HepG2 (cell line): ENCODE data around the gene MTPN. TPM values are rescaled to one million over a fixed set of nuclear protein-coding genes. Genes with fewer than 3 reads are reported as not detected.

Experiments
- ATAC-seq: fragments of 200-7000 bp; cut with Tn5 transposase; 3 replicates; pipeline ENCODE4 v1.9.1; 2020; ENCODE audit warnings: mild to moderate bottlenecking, moderate library complexity
- BruUV-seq: library from RNA; stranded (reverse); fragments of 400-500 nt; replicated peaks from 2 replicates; lab custom pipeline; 2021; lab: Mats Ljungman, UMichigan
- CTCF ChIA-PET: fragments of 300-600 bp; formaldehyde crosslinking; extraction: SDS; loops from one replicate; lab custom pipeline; 2021; ENCODE audit warnings: low total read pairs, inconsistent platforms, low intra/inter-chr PET ratio; lab: Yijun Ruan, JAX
- POLR2A ChIA-PET: fragments of 350-600 bp; sonication (Branson Sonifier 250); formaldehyde crosslinking; loops from one replicate; lab custom pipeline; 2020; ENCODE audit warnings: antibody characterized with exemption, inconsistent platforms; lab: Yijun Ruan, JAX
- DNase-seq: peaks from one replicate; pipeline ENCODE4 v3.0.0-alpha.2; 2015; ENCODE audit warnings: low spot score
- FAIRE-seq: peaks from 3 replicates; lab custom pipeline; 2011; peaks lifted over from hg19 to GRCh38; lab: Jason Lieb, UNC
- H2AFZ ChIP-seq: one replicate; pipeline ENCODE4 v1.6.1; 2011; ENCODE audit warnings: low read length, inconsistent platforms
- H3K27ac ChIP-seq: fragments of 300-600 bp; 3 replicates; pipeline ENCODE4 v1.8.0; 2011; ENCODE audit warnings: mixed run types, mild to moderate bottlenecking, mixed read lengths, low read length, inconsistent platforms; ENCODE audit not compliant: insufficient read depth; ENCODE audit errors: extremely low read length
- H3K27me3 ChIP-seq, 2 experiments: fragments of 200-600 bp in 1 of 2; 2 replicates in 1 of 2; 3 replicates in 1 of 2; pipeline versions ENCODE4 v1.6.0 to v1.8.0; 2011; ENCODE audit warnings: low read length in 2 of 2, mild to moderate bottlenecking in 2 of 2, moderate library complexity in 2 of 2, inconsistent platforms in 1 of 2; ENCODE audit not compliant: insufficient read depth in 2 of 2, control insufficient read depth in 1 of 2
- H3K36me3 ChIP-seq, 2 experiments: fragments of 200-600 bp in 1 of 2; replicated peaks in 1 of 2; 2 replicates in 1 of 2; 3 replicates in 1 of 2; pipeline versions ENCODE4 v1.5.1 to v1.8.0; 2011; ENCODE audit warnings: low read length in 2 of 2, inconsistent platforms in 1 of 2; ENCODE audit not compliant: insufficient read depth in 2 of 2, control insufficient read depth in 1 of 2
- H3K4me1 ChIP-seq: 2 replicates; pipeline ENCODE4 v1.5.1; 2012; ENCODE audit warnings: low read length, inconsistent platforms; ENCODE audit not compliant: insufficient read depth
- H3K4me2 ChIP-seq: 2 replicates; pipeline ENCODE4 v1.6.0; 2011; ENCODE audit warnings: low read depth, low read length, inconsistent platforms
- H3K4me3 ChIP-seq, 3 experiments: fragments of 200-600 bp in 1 of 3; sonication (generic), shearing (Covaris generic) in 1 of 3; replicated peaks in 1 of 3; 2 replicates each; pipeline ENCODE4 v1.5.1; 2011 to 2016; ENCODE audit warnings: low read length in 3 of 3, inconsistent platforms in 2 of 3, low read depth in 2 of 3, mild to moderate bottlenecking in 2 of 3, control low read depth in 1 of 3, mixed read lengths in 1 of 3; ENCODE audit not compliant: insufficient read depth in 1 of 3
- H3K79me2 ChIP-seq: one replicate; pipeline ENCODE4 v1.6.1; 2011; ENCODE audit warnings: low read length, inconsistent platforms; ENCODE audit not compliant: insufficient read depth
- H3K9ac ChIP-seq: 2 replicates; pipeline ENCODE4 v1.6.0; 2011; ENCODE audit warnings: mild to moderate bottlenecking, low read depth, low read length, inconsistent platforms; ENCODE audit not compliant: insufficient read depth
- H3K9me3 ChIP-seq: 2 replicates; pipeline ENCODE4 v1.5.1; 2012; ENCODE audit warnings: mild to moderate bottlenecking, low read length
- H4K20me1 ChIP-seq: 2 replicates; pipeline ENCODE4 v1.6.0; 2011; ENCODE audit warnings: inconsistent platforms, mild to moderate bottlenecking, low read length, moderate library complexity; ENCODE audit not compliant: insufficient read depth
- HNRNPLL ChIP-seq: fragments of 200-400 bp; formaldehyde crosslinking; IDR thresholded peaks from 2 replicates; pipeline ENCODE4 v1.6.1; 2017; ENCODE audit warnings: mild to moderate bottlenecking, low read depth, low read length; ENCODE audit not compliant: poor library complexity, severe bottlenecking
- U2AF1 ChIP-seq: fragments of 200-400 bp; formaldehyde crosslinking; optimal IDR thresholded peaks from 2 replicates; pipeline ENCODE3; 2017; ENCODE audit warnings: mild to moderate bottlenecking, low read depth, low read length
- ZNF235 ChIP-seq: sonication (generic); formaldehyde crosslinking; IDR thresholded peaks from 2 replicates; pipeline ENCODE4 v1.8.1; 2023; ENCODE audit warnings: mild to moderate bottlenecking, missing genetic modification reagents, borderline replicate concordance
- ZNF350 ChIP-seq: sonication (generic); formaldehyde crosslinking; IDR thresholded peaks from 2 replicates; pipeline ENCODE4 v1.4.0; 2020; ENCODE audit warnings: mild to moderate bottlenecking, low read depth, missing genetic modification reagents, borderline replicate concordance
- ZNF383 ChIP-seq: sonication (generic); formaldehyde crosslinking; IDR thresholded peaks from 2 replicates; pipeline ENCODE4 v1.4.0; 2020; ENCODE audit warnings: missing genetic modification reagents, mild to moderate bottlenecking, borderline replicate concordance
- ZNF768 ChIP-seq: sonication (generic); formaldehyde crosslinking; IDR thresholded peaks from 2 replicates; pipeline ENCODE4 v1.4.0; 2020; ENCODE audit warnings: missing genetic modification reagents
- WGBS: methylation state at CpG from one replicate; pipeline ENCODE4 v1.1.6; 2017; ENCODE audit warnings: low lambda C conversion rate; 5-methylcytosine and 5-hydroxymethylcytosine counted together
- in situ Hi-C: cut with HindIII; loops from 2 replicates; pipeline ENCODE4 v1.10.0; 2017; ENCODE audit warnings: low pct_unique_long_range_greater_than_20kb; ENCODE audit not compliant: extremely low pct_ligation_motif_present
- intact Hi-C: fragments of 100-400 bp; cut with micrococcal nuclease; formaldehyde crosslinking; loops from one replicate; pipeline ENCODE4 v1.10.0; 2022; ENCODE audit not compliant: unreplicated experiment
- polyA plus RNA-seq, 8 experiments: library from polyadenylated mRNA; depleted of rRNA in 3 of 8; stranded (reverse) in 7 of 8; unstranded in 1 of 8; fragments of >200 nt; fragmentation: Illumina TruSeq in 4 of 8; extraction: Trizol in 4 of 8; gene quantifications; 2 replicates each; pipeline versions ENCODE4 v1.2.1 to v1.2.3, GENCODE V29; 2011 to 2016; ENCODE audit warnings: low read depth in 4 of 8, missing spikeins in 1 of 8, mixed read lengths in 1 of 8; ENCODE audit not compliant: insufficient read depth in 1 of 8
- total RNA-seq, 5 experiments: library from RNA; depleted of rRNA; stranded (reverse); fragments of >200 nt; fragmentation: Illumina TruSeq; extraction: Trizol; gene quantifications; 2 replicates each; pipeline ENCODE4 v1.2.3, GENCODE V29; 2016; ENCODE audit warnings: low read depth in 1 of 5
- TF ChIP-seq, protein P1 (sequence below): sonication (generic); formaldehyde crosslinking; IDR thresholded peaks from 2 replicates; pipeline ENCODE4 v1.5.0; 2020; ENCODE audit warnings: missing genetic modification reagents
- TF ChIP-seq, protein P2 (sequence below): sonication (generic); formaldehyde crosslinking; IDR thresholded peaks from 2 replicates; pipeline ENCODE4 v1.4.0; 2020; ENCODE audit warnings: missing genetic modification reagents, borderline replicate concordance
- TF ChIP-seq, protein P3 (sequence below): sonication (generic); formaldehyde crosslinking; IDR thresholded peaks from 2 replicates; pipeline ENCODE4 v1.4.0; 2020; ENCODE audit warnings: missing genetic modification reagents
- TF ChIP-seq, protein P4 (sequence below): sonication (generic); formaldehyde crosslinking; IDR thresholded peaks from 2 replicates; pipeline ENCODE4 v1.8.0; 2023; ENCODE audit warnings: mild to moderate bottlenecking, missing genetic modification reagents

The MTPN gene
- total and polyA plus RNA-seq, 2 of the 13 experiments (the other 11 are each of a cell fraction or from before 2014, with no cell fraction given): 31.1 to 71.7 TPM

DNA sequence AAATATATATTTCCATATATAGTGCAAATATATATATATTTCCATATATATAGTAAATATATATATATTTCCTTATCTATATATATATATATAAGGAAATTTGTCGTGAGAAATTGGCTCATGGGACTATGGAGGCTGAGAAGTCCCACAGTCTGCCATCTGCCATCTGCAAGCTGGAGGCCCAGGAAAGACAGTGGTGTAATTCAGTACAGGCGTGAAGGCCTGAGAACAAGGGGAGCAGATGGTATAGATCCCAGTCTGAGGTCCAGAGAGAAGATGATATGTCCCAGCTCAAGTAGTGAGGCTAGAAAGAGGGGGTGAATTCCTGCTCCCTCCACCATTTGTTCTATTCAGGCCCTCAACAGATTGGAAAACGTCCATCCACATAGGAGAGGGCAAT lies 78.9 kb downstream of the MTPN start:
- intact Hi-C loops: no loop called here
- ChIA-PET POLR2A (no interaction called here), CTCF (no interaction called here)
- H3K9me3 ChIP-seq: no peaks in the 10 kb centered on the region
- no peak overlapping the region for H3K9ac ChIP-seq
- no peak overlapping the region for H2AFZ ChIP-seq
- WGBS: 29% methylated on average over 3 of the region's 3 CpGs
- H3K4me3 ChIP-seq: no peak overlapping the region
- FAIRE-seq: no peak
- in situ Hi-C loops: no loop called here
- ATAC-seq: no peak
- no peaks in the 10 kb centered on the region for H3K36me3 ChIP-seq
- BruUV-seq: no TSS peak
- no peaks in the 10 kb centered on the region for H3K27me3 ChIP-seq
- H4K20me1 ChIP-seq: no peaks in the 10 kb centered on the region
- TF ChIP-seq U2AF1 (no peak), ZNF235 (CRISPR knock-in tag) (no peak), ZNF350 (CRISPR knock-in tag) (no peak), ZNF768 (CRISPR knock-in tag) (no peak), ZNF383 (CRISPR knock-in tag) (no peak), HNRNPLL (no peak)
- TF ChIP-seq, protein P1, sequence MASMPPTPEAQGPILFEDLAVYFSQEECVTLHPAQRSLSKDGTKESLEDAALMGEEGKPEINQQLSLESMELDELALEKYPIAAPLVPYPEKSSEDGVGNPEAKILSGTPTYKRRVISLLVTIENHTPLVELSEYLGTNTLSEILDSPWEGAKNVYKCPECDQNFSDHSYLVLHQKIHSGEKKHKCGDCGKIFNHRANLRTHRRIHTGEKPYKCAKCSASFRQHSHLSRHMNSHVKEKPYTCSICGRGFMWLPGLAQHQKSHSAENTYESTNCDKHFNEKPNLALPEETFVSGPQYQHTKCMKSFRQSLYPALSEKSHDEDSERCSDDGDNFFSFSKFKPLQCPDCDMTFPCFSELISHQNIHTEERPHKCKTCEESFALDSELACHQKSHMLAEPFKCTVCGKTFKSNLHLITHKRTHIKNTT: no peak
- TF ChIP-seq, protein P2, sequence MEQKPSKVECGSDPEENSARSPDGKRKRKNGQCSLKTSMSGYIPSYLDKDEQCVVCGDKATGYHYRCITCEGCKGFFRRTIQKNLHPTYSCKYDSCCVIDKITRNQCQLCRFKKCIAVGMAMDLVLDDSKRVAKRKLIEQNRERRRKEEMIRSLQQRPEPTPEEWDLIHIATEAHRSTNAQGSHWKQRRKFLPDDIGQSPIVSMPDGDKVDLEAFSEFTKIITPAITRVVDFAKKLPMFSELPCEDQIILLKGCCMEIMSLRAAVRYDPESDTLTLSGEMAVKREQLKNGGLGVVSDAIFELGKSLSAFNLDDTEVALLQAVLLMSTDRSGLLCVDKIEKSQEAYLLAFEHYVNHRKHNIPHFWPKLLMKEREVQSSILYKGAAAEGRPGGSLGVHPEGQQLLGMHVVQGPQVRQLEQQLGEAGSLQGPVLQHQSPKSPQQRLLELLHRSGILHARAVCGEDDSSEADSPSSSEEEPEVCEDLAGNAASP: no peak
- TF ChIP-seq, protein P3, sequence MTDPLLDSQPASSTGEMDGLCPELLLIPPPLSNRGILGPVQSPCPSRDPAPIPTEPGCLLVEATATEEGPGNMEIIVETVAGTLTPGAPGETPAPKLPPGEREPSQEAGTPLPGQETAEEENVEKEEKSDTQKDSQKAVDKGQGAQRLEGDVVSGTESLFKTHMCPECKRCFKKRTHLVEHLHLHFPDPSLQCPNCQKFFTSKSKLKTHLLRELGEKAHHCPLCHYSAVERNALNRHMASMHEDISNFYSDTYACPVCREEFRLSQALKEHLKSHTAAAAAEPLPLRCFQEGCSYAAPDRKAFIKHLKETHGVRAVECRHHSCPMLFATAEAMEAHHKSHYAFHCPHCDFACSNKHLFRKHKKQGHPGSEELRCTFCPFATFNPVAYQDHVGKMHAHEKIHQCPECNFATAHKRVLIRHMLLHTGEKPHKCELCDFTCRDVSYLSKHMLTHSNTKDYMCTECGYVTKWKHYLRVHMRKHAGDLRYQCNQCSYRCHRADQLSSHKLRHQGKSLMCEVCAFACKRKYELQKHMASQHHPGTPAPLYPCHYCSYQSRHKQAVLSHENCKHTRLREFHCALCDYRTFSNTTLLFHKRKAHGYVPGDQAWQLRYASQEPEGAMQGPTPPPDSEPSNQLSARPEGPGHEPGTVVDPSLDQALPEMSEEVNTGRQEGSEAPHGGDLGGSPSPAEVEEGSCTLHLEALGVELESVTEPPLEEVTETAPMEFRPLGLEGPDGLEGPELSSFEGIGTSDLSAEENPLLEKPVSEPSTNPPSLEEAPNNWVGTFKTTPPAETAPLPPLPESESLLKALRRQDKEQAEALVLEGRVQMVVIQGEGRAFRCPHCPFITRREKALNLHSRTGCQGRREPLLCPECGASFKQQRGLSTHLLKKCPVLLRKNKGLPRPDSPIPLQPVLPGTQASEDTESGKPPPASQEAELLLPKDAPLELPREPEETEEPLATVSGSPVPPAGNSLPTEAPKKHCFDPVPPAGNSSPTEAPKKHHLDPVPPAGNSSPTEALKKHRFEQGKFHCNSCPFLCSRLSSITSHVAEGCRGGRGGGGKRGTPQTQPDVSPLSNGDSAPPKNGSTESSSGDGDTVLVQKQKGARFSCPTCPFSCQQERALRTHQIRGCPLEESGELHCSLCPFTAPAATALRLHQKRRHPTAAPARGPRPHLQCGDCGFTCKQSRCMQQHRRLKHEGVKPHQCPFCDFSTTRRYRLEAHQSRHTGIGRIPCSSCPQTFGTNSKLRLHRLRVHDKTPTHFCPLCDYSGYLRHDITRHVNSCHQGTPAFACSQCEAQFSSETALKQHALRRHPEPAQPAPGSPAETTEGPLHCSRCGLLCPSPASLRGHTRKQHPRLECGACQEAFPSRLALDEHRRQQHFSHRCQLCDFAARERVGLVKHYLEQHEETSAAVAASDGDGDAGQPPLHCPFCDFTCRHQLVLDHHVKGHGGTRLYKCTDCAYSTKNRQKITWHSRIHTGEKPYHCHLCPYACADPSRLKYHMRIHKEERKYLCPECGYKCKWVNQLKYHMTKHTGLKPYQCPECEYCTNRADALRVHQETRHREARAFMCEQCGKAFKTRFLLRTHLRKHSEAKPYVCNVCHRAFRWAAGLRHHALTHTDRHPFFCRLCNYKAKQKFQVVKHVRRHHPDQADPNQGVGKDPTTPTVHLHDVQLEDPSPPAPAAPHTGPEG (CRISPR knock-in tag): no peak
- TF ChIP-seq, protein P4, sequence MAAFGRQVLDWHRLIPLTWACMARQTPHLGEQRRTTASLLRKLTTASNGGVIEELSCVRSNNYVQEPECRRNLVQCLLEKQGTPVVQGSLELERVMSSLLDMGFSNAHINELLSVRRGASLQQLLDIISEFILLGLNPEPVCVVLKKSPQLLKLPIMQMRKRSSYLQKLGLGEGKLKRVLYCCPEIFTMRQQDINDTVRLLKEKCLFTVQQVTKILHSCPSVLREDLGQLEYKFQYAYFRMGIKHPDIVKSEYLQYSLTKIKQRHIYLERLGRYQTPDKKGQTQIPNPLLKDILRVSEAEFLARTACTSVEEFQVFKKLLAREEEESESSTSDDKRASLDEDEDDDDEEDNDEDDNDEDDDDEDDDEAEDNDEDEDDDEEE (CRISPR knock-in tag): no peak
- H3K27ac ChIP-seq: no peak overlapping the region
- H3K4me1 ChIP-seq: no peaks in the 10 kb centered on the region; the same call in 1 of the 2 replicates
- no peaks in the 10 kb centered on the region for H3K79me2 ChIP-seq
- no peak for DNase-seq
- H3K4me2 ChIP-seq: no peak overlapping the region
